ENCODE results near the gene PLIN5.

Gene PLIN5

DNA sequence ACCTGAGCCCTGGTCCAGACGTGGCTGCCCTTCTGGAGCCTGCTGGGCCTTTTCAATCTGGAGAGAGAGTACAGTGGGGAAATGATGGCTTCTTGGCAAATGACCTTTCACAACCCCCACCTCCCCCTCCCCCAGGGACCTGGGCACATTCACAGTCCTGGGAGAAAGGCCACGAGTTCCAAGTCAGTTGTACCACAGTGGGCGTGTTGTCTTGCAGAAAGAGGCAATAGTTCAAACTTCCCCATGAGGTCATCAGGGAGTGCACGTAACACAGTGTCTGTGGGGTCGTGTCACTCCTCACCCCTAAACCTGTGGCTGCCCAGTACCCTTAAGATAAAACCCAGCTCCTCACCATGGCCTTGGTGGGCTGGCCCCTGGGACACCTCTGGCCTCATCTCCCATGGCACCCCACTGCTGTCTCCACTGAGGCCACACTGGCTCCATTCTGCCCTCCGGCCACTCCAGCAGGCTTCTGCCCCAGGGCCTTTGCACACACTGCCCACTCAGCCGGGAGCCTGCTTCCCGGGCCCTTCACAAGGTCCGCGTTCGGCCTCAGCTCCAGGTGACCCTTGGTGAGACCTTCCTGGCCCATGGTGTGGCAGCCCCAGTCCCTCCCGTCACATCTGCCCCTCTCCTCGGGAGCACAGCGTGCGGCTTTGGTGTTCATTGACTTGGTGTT, 30.0 kb downstream of the PLIN5 start:
- DNase-seq (ENCODE audit: low read depth): no peak

GRCh38 chr19:4504297-4504701, 30.7 kb downstream of the PLIN5 start:
- no peak for DNase-seq (ENCODE audit: low read depth)

DNA sequence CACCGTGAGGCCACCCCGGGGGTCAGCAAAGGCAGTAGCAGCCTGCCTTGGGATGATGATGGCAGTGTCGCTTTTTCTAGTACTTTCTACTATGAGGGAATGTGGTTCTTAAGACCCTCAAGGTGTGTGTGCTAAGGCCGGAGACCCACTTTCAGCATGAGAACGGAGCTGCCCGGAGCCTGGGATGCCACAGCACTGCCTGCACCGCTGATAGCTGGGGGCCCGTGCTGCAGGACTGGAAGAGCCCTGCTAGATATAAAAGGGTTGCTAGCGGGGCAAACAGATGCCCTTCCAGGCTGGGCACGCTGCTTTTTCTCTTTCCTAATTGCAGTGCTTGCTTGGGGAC, 31.2 kb downstream of the PLIN5 start:
- no peak for DNase-seq (ENCODE audit: low read depth)

- DNase-seq (ENCODE audit: low read depth): no peak
Measured at GRCh38 chr19:4503132-4503824, 31.7 kb downstream of the PLIN5 start.

DNA sequence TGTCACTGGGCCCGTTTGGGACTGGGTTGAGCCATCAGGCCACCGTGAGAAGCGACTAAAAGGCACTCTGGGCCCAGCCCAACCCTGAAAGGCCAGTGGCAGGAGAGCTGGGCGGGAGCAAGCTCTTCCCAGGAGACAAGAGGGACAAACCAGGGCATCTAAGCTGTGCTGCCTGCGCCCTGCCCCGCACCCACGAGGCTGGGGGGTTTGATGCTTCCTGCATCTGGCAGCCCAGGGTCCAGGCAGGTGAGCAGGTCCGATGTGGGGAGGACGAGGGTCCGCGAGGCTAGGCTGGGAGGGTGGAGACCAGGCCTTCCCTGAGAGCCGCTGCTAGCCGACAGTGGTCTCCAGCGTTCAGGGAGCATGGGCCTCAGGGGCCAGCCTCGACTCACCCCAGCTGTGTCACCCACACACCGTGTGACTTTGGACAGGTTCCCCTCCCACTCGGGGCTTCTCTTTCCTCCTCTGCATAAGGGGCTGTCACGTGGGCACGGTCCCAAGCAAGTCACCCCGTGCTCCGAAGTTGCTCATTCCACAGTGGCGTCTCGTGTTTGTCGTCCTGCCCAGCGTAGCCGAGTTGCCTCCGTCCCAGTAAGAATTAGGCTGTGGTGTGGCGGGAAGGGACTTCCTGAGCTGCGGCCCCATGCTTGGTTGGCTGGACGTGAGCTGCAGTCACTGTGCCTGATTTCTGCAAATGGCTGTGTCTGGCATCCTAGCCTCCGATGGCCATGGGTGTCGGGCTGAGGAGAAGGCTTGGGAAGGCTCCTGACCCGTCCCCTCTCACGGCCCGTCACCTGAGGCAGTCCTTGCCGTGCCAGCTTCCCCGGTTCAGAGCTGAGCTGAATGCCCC, 32.5 kb downstream of the PLIN5 start:
- no peak for DNase-seq (ENCODE audit: low read depth)

- no peak for DNase-seq (ENCODE audit: low read depth)
Measured at GRCh38 chr19:4501691-4502090, 33.3 kb downstream of the PLIN5 start.

DNA sequence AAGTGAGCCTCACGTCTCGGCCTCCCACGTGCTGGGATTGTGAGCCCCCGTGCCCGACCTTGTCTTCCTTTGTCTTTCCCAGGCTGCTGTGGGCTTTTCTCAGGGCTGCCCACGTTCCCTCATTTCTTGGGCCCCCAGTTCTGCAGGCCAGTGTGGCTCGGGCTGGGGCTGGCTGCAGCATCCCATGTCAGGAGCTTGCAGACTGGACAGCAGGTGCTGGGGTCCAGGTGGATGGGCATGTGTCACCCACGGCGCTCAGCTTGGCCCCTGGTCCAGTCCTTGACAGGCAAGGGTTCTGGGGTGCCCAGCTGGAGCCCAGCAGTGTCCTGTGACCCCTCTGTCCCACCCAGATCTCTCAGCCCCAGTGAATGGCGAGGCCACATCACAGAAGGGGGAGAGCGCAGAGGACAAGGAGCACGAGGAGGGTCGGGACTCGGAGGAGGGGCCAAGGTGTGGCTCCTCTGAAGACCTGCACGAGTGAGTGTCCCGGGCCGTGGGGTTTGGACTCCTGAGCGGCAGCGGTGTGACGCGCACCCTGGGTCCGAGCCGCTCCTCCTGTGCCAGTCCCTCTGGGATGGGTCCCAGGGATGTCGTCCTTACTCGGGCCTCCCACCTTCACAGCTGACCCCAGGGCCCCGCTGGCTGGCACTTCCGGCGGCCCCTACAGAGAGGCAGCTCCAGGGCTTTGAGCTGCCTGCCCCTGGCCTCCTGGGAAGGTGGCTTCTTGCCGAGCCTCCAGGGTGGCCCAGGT, 34.0 kb downstream of the PLIN5 start:
- no peak for DNase-seq (ENCODE audit: low read depth)

DNA sequence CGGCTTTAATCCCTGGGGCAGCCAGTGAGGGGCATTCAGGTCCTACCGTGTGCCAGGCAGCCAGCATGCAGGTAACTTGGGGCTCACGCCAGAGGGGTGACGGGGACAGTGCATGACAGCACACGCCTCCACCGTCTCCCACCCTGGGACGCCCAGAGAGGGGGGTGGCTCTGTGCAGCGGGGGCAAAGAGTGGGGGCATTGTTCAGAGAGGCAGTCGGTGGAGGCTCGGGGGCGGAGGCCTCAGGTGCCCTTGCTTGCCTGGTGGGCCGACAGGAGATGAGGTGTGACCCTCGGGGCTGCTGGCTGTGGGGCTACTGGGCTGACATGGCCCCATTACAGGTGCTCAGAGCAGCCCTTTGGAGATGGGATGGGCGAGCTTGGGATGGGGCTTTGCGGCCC, 35.2 kb downstream of the PLIN5 start:
- no peak for DNase-seq (ENCODE audit: low read depth)

GRCh38 chr19:4499318-4499717, 35.7 kb downstream of the PLIN5 start:
- no peak for DNase-seq (ENCODE audit: low read depth)

DNA sequence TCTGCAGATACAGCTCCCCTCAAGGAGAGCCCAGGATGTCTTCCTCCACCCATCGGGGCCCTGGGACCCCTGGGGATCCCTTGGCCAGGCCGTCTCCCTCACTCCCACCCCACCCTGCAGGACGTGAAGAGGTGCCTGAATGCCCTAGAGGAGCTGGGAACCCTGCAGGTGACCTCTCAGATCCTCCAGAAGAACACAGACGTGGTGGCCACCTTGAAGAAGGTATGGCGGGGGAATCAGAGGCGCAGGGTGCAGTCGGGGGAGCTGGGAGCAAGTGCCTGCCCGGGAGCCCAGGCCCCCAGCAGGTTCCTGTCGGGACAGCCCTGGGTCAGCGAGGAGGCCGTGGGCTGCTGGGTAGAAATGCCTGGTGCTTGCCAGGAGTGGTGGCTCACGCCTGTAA, 36.3 kb downstream of the PLIN5 start:
- DNase-seq (ENCODE audit: low read depth): no peak

DNA sequence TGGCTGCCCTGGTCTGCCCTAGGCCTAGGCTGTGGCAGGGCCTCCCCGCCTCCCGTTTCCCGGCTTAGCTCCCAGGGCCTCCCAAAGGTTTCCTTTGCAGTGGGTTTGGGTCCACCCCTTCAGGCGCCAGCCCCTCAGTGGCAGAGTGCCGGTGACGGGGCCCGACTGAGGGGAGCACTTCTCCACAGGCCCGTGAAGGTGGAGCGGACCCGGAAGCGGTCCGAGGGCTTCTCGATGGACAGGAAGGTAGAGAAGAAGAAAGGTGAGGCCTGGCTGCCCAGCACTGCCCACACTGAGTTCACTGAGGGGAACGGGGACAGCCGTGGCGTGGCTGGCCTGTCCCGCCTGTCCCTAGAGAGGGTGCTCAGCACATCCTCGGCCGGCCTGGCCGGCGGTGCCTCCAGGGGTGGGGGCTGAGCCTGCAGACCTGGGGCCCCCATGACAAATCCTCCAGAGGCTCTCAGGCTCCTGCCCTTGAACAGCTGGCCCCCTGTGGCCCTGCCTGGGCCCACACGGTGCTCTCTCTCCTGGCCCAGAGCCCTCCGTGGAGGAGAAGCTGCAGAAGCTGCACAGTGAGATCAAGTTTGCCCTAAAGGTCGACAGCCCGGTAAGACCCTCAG, 37.1 kb downstream of the PLIN5 start:
- DNase-seq (ENCODE audit: low read depth): no peak

- no peak for DNase-seq (ENCODE audit: low read depth)
Measured at GRCh38 chr19:4496304-4496703, 38.7 kb downstream of the PLIN5 start.

GRCh38 chr19:4495471-4495870, 39.6 kb downstream of the PLIN5 start:
- DNase-seq (ENCODE audit: low read depth): no peak

GRCh38 chr19:4494691-4495064, 40.3 kb downstream of the PLIN5 start:
- DNase-seq (ENCODE audit: low read depth): no peak

DNA sequence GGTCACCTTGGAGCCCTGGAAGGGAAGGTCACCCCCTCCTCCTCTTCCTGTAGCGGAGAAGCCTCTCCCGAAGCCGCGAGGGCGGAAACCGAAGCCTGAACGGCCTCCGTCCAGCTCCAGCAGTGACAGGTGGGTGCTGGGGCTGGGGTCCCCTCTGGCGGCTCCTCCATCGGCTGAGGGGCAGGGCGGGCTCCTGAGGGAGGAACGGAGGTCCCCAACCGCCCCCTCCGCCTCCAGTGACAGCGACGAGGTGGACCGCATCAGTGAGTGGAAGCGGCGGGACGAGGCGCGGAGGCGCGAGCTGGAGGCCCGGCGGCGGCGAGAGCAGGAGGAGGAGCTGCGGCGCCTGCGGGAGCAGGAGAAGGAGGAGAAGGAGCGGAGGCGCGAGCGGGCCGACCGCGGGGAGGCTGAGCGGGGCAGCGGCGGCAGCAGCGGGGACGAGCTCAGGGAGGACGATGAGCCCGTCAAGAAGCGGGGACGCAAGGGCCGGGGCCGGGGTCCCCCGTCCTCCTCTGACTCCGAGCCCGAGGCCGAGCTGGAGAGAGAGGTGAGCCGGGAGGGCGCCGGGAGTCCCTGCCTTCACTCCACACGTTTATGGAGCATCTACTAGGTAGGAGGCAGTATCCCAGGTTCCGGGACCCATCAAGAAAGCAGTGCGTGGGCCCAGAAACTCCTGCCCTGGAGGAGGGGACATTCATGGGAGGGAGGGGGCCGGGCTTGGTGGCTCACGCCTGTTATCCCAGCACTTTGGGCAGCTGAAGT, 40.9 kb downstream of the PLIN5 start:
- DNase-seq (ENCODE audit: low read depth): no peak

DNA sequence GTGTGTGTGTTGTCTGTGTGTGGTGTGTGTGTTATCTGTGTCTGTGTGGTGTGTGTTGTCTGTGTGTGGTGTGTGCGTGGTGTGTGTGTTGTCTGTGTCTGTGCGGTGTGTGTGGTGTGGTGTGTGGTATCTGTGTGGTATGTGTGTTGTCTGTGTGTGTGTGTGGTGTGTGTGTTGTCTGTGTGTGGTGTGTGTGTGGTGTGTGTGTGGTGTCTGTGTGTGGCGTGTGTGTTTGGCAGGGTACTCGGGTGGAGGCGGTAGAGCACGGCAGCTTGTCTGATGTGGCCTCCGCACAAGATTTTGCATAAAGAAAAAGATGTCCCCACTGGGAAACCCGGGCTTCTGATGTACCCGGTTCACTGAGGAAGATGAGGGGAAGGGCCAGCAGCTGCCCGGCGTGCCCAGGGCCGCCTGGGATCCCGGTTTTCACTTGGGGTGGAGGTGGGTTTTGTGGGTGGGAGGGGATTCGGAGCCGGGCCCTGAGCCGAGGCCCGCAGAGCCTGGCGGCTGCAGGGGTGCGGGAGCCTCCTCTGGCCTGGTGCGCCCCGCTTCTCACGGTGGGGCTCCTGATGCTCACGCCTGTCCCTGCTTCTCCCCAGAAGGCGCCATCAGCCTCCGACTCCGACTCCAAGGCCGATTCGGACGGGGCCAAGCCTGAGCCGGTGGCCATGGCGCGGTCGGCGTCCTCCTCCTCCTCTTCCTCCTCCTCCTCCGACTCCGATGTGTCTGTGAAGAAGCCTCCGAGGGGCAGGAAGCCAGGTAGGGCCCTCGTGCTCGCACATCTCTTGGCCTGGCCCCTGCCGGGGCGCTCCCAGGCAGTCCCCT, 41.7 kb downstream of the PLIN5 start:
- DNase-seq (ENCODE audit: low read depth): no peak

GRCh38 chr19:4492337-4493103, 42.5 kb downstream of the PLIN5 start:
- no peak for DNase-seq (ENCODE audit: low read depth)

DNA sequence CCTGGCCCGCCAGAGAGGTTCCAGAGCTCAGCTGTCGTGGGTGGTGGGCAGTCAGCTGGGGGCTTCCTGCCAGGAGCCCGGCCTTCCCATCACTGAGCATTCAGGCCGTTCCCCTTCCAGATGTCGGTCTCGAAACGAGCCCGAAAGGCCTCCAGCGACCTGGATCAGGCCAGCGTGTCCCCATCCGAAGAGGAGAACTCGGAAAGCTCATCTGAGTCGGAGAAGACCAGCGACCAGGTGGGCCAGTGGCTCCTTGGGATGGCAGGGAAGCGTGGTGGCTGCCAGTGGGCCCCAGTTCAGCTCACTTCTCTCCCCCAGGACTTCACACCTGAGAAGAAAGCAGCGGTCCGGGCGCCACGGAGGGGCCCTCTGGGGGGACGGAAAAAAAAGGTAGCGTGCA, 43.6 kb downstream of the PLIN5 start:
- DNase-seq (ENCODE audit: low read depth): no peak

- DNase-seq (ENCODE audit: low read depth): no peak
Measured at GRCh38 chr19:4488496-4488895, 46.5 kb downstream of the PLIN5 start.

- no peak for DNase-seq (ENCODE audit: low read depth)
Measured at GRCh38 chr19:4487572-4487971, 47.5 kb downstream of the PLIN5 start.

All from activated T-cell treated with anti-CD3 and anti-CD28 coated beads for 24 hours (primary cell).